ENCODE measurements around the gene IRX2.

- TF ChIP-seq, protein P1, sequence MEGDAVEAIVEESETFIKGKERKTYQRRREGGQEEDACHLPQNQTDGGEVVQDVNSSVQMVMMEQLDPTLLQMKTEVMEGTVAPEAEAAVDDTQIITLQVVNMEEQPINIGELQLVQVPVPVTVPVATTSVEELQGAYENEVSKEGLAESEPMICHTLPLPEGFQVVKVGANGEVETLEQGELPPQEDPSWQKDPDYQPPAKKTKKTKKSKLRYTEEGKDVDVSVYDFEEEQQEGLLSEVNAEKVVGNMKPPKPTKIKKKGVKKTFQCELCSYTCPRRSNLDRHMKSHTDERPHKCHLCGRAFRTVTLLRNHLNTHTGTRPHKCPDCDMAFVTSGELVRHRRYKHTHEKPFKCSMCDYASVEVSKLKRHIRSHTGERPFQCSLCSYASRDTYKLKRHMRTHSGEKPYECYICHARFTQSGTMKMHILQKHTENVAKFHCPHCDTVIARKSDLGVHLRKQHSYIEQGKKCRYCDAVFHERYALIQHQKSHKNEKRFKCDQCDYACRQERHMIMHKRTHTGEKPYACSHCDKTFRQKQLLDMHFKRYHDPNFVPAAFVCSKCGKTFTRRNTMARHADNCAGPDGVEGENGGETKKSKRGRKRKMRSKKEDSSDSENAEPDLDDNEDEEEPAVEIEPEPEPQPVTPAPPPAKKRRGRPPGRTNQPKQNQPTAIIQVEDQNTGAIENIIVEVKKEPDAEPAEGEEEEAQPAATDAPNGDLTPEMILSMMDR (IDR thresholded peaks at IDR 0.05; ENCODE audit: low read depth, low read length): no peak
- TF ChIP-seq EZH2phosphoT487 (IDR thresholded peaks at IDR 0.05; ENCODE audit: low read depth): no peak
Measured at GRCh38 chr5:2800035-2800434, 48.6 kb upstream of the IRX2 start.

Measured in OCI-LY3 (cell line).